Hindlimb muscle (tissue), 1 donor: ENCODE data around the gene SERTAD1. TPM values are rescaled to one million over a fixed set of nuclear protein-coding genes. Genes with fewer than 3 reads are reported as not detected.

Experiments
- DNase-seq: peaks from one replicate; pipeline ENCODE4 v3.0.0-alpha.2; 2013
- polyA plus RNA-seq: library from polyadenylated mRNA; unstranded; fragments of 120-200 nt; gene quantifications from one replicate; pipeline ENCODE4 v1.2.1, GENCODE V29; 2013; ENCODE audit not compliant: insufficient read length

The SERTAD1 gene
- polyA plus RNA-seq, 1 donor: 7.3 TPM

DNA sequence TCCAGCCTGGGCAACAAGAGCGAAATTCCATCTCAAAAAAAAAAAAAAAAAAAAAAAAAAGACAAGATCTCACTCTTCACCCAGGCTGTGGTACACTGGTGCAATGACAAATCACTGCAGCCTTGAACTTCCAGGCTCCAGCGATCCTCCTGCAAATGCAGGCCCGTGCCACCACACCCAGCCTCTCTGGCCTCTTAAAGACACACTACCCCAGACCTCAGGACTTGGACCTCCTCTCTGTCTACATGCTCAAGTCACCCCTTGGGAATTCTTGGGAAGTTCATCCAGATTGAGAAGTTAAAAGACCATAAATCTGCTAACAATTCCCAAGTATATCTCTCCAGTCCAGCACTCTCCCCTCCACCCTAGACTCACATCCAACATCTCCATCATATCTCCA is 25.2 kb downstream of the SERTAD1 start:
- DNase-seq: no peak

DNA sequence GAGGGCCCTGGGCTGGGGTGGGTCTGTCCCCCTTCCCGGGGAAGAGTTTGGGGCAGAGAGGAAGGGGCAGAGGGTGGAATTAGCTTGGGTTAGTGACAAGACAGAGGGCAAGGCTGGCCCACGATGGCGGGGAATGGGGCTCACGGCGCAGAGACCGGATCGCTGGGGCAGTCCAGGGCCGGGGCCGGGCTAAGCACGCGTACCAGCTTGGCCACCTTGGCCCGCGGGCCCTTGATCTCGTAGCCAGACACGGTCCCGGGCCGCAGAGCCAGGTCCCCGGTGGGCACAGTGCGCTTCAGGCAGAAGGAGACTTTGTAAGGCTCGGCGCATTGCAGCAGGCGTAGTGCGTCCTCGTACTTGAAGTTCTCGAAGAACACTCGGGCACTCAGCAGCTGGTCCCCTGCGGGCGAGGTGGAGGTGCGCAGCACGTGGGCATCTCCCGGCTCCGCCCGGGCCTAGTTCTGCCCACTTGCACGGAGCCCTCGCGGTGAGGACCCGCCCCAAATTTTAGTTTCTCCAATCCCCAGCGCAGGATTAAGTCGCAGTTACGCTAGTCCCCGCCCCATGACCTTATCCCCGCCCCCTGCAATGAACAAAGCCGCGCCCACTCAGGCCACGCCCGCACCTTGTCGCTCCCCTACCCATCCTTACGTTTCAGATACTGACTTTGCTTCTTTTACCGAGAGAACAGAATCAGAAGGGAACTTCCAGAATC is 27.2 kb downstream of the SERTAD1 start:
- DNase-seq: no peak

DNA sequence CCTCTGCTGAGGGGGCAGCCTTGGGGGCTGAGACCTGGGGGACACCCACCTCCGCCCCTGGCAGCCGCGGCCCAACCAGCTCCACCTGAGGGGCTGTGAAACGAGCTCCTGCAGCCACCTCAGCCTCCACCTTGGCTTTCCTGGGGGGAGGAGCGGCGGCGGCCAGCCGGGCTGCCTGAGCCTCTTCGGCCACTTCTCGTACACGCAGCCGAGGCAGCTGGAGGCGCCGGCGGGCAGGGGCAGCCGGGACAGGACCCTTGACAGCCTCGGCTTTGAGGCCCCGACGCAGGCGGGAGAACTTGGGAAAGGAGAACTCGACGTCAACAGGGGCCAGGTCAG is 28.3 kb downstream of the SERTAD1 start:
- no peak for DNase-seq

DNA sequence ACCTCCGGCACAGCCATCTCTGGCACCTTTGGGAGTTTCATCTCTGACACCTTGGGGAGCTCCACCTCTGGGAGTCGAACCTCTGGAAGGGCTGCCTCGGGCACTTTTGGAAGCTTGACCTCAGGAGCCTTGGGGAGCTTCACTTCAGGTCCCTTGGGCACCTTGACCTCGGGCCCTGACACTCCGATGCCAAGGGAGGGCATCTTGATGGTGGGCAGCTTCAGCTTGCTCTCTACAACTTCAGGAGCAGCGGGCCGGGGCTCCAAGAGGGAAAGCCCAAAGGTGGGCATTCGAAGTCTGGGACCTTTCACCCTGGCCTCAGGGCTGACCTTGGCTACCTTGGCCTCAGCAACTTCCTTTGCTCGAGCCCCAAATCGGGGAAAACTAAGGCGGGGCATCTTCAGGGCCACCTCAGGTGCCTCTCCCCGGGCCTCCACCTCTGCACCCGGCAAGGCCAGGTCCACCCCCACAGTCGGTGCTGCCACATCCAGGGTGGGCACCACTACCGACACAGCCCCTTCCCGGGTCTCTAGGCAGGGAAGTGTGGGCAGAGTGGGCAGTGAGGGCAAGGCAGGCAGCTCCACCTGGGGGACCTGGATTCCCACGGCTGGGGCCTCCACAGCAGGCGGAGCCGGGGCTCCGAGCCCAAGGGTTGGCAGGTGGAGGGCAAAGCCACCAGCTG is 28.8 kb downstream of the SERTAD1 start:
- DNase-seq: no peak

- no peak for DNase-seq
Observed at GRCh38 chr19:40395956-40396355, 29.8 kb downstream of the SERTAD1 start.

GRCh38 chr19:40394816-40395210 is 31.0 kb downstream of the SERTAD1 start:
- DNase-seq: no peak

GRCh38 chr19:40393894-40394815 is 31.6 kb downstream of the SERTAD1 start:
- DNase-seq: no peak

GRCh38 chr19:40392894-40393517 is 32.8 kb downstream of the SERTAD1 start:
- no peak for DNase-seq

- no peak for DNase-seq
Observed at GRCh38 chr19:40392123-40392522, 33.7 kb downstream of the SERTAD1 start.

GRCh38 chr19:40390084-40390742 is 35.6 kb downstream of the SERTAD1 start, which contains the start of gene HIPK4:
HIPK4 (minus strand) TSS chr19:40390181; CDS start chr19:40389902, 279 bp downstream.
- DNase-seq: no peak

DNA sequence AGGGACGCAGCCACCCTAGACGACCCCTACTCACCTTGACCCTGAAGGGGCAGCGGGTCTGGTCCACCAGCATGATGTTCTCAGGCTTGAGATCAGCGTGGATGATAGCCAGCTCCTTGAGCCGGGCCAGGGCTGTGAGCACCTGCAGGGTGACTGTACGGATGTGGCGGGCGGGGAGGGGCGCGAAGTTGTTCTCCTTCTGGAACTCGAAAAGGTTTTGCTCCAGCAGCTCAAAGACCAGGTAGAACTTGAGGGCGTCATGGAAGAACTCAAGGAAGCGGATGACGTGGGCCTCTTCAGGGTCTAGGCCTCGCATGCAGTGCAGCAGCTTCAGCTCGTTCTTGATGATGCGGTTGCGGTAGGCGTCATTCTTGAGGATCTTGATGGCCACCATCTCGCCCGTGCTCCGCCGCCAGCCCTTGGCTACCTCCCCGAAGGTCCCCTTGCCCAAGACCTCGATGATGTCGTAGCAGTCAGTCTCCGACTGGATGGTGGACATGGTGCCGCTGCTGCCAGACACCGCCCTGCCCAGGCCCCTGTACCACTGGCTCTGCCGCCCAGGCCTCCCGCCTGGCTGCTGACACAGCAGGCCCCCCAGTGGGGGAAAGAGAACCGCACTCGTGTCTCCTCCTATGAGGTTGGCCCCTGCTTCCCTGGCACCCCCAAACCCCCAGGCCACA is 36.2 kb downstream of the SERTAD1 start:
- DNase-seq: no peak

DNA sequence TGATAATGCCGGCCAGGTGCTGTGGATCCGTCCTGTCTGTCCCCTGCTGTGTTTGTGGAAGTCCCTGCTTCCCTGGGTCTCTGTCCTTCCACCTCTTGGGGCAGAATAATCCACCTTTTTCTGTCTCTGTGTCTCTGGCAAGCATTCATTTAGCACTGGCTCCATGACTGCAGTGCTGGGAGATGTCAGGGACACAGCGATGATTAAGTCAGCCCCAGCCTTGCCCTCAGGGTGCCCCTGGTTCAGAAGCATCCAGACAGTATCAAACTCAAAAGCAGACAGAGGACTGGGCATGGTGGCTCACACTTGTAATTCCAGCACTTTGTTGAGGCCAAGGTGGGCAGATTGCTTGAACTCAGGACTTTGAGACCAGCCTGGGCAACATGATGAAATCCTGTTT is 37.3 kb downstream of the SERTAD1 start:
- DNase-seq: no peak

GRCh38 chr19:40387155-40387554 is 38.6 kb downstream of the SERTAD1 start:
- DNase-seq: no peak

- DNase-seq: no peak
Observed at GRCh38 chr19:40383668-40384248, 42.0 kb downstream of the SERTAD1 start.

GRCh38 chr19:40381321-40381720 is 44.5 kb downstream of the SERTAD1 start:
- no peak for DNase-seq

GRCh38 chr19:40380199-40381037 is 45.4 kb downstream of the SERTAD1 start:
- no peak for DNase-seq

DNA sequence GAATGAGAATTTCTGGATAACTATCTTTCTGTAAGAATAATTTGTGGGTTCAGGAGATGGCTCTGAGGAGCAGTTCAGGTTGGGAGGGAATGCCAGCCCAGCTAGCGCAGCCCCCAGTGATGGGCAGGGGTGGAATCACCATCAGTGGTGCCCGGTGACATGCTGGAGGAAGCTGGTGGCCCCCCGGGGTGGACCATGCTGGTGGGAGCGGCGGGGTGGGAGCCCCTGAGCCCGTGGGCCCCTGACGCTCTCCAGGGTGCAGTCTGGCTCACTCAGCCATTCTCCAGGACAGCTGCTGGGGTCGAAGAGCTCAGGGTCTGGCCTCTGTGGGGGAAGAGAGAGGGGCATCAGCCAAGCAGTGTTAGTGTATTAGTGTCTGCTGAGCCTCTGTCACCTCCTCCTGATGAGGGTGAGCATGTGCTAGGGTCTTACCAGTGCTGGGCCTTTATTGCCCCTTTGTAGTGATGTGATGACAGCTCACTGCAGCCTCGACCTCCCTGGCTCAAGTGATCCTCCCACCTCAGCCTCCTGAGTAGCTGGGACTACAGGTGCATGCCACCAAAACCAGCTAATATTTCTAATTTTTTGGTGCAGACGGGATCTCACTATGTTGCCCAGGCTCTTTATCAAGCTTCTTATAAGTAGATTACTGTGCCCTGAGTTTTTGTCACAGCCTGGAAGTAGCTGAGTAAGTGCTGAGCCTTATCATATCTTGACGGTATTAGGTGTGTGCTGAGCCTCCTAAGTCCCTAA is 46.2 kb downstream of the SERTAD1 start:
- no peak for DNase-seq

DNA sequence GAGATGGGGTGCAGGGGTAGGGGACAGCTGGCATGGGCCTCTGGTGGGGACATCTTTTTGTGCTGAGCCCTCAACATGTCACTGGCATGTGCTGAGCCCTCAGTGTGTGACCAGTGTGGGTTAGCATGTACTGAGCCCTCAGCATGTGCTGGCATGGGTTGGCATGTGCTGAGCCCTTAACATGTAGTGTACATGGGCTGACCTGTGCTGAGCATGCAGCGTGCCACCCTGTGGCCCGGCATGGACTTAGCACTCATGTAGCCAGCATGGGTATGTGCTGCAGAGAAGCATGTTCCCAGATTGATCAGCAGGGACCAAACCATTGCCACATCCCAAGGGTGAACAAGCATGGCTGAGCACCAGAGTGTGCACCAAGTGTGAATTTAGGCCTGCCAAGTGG is 47.3 kb downstream of the SERTAD1 start:
- DNase-seq: no peak

GRCh38 chr19:40377876-40378385 is 47.9 kb downstream of the SERTAD1 start:
- no peak for DNase-seq
